Heart left ventricle (tissue), 16 donors: Measurements from ENCODE around the gene TMEM52. TPM values are rescaled to one million over a fixed set of nuclear protein-coding genes. Genes with fewer than 3 reads are reported as not detected.

Experiments
- ATAC-seq, 4 donors: fragments of 200-7000 bp; cut with Tn5 transposase; one replicate each; pipeline ENCODE4 v1.9.1; 2020 to 2022; ENCODE audit warnings: moderate library complexity in 4 of 4, mild to moderate bottlenecking in 3 of 4, moderate number of reproducible peaks in 1 of 4
- DNase-seq, 5 donors: peaks; one replicate each; pipeline ENCODE4 v3.0.0-alpha.2; 2020
- H3K27ac ChIP-seq, 12 donors: fragments of 200-600 bp; sonication (generic) in 4 of 12; one replicate each; pipeline versions ENCODE4 v1.5.0 to v1.8.0; 2016 to 2022; ENCODE audit warnings: mild to moderate bottlenecking in 2 of 12
- H3K27me3 ChIP-seq, 9 donors: fragments of 200-600 bp; sonication (generic) in 2 of 9; one replicate each; pipeline versions ENCODE4 v1.5.1 to v1.8.0; 2016 to 2022; ENCODE audit warnings: mild to moderate bottlenecking in 3 of 9
- H3K36me3 ChIP-seq, 9 donors: fragments of 200-600 bp; sonication (generic) in 2 of 9; one replicate each; pipeline versions ENCODE4 v1.5.0 to v1.8.0; 2018 to 2022; ENCODE audit warnings: mild to moderate bottlenecking in 2 of 9
- H3K4me1 ChIP-seq, 12 donors: fragments of 200-600 bp; sonication (generic) in 4 of 12; one replicate each; pipeline versions ENCODE4 v1.5.0 to v1.8.0; 2016 to 2022; ENCODE audit warnings: mild to moderate bottlenecking in 3 of 12
- H3K4me3 ChIP-seq, 12 donors: fragments of 200-600 bp; sonication (generic) in 4 of 12; one replicate each; pipeline versions ENCODE4 v1.5.0 to v1.8.0; 2017 to 2022; ENCODE audit warnings: mild to moderate bottlenecking in 9 of 12, moderate library complexity in 4 of 12
- H3K9me3 ChIP-seq, 12 donors: fragments of 200-600 bp; sonication (generic) in 4 of 12; one replicate each; pipeline versions ENCODE4 v1.5.0 to v1.8.0; 2016 to 2022; ENCODE audit warnings: mild to moderate bottlenecking in 1 of 12
- CTCF ChIP-seq, 12 donors: fragments of 200-600 bp; sonication (generic) in 4 of 12; IDR thresholded peaks; one replicate each; pipeline versions ENCODE4 v1.5.0 to v1.8.0; 2018 to 2022; ENCODE audit warnings: antibody characterized with exemption in 12 of 12, mild to moderate bottlenecking in 5 of 12
- POLR2A ChIP-seq, 2 donors: fragments of 450-650 bp; IDR thresholded peaks; one replicate each; pipeline ENCODE4 v1.6.1; 2017; ENCODE audit warnings: antibody characterized with exemption in 2 of 2, mild to moderate bottlenecking in 2 of 2, moderate library complexity in 2 of 2
- WGBS, 4 donors: extraction: QIAGEN DNeasy Blood & Tissue Kit in 2 of 4; methylation state at CpG; one replicate each; pipeline versions ENCODE4 v1.1.5 to v1.1.7; 2013 to 2018; 5-methylcytosine and 5-hydroxymethylcytosine counted together
- intact Hi-C, 10 donors: fragments of 100-400 bp; cut with DNase I; formaldehyde crosslinking; loops; one replicate each; pipeline versions ENCODE4 v1.11.1 to v1.14.2; 2022
- polyA plus RNA-seq, 2 donors: library from polyadenylated mRNA; stranded (reverse); fragments of 200-250 nt; gene quantifications; one replicate each; pipeline ENCODE4 v1.2.3, GENCODE V29; 2013
- total RNA-seq, 9 donors: library from RNA; depleted of rRNA in 2 of 9; stranded (reverse); fragments of >200 nt in 2 of 9; fragmentation: NEBNext Ultra II Directional in 3 of 9; extraction: Animal tissue kit (Norgen Biotek cat#: 25700) in 3 of 9; gene quantifications; one replicate each; pipeline versions ENCODE4 v1.1.0 to v1.2.4, GENCODE V29; 2016 to 2023
- donor health status: ischemic (EF 13 %, LVEDD 7.1; RV severe dilation, severe dysfunction).
- donor health status: healthy with polysubstance abuse.
- donor health status: DM: no; HTN: yes; CAD: no.
- donor health status: DM: no; HTN: no; CAD: no.
- donor health status: ischemic (EF 25% LVEDD 6.9; RV normal size, moderate dysfunction).
- donor health status: ischemic (EF 25% LVEDD 5.7; RV mildly dilated, moderate dysfunction).
- donor health status: healthy.
- donor health status: DM: yes; HTN: yes; CAD: no.
- donor health status: ischemic (EF 35%, LVEDD 5.7; RV mildly dilated, moderate dysfunction).
- donor health status: nonischemic (EF 11% LVEDD 7.7; RV severe dilation, severe dysfunction).
- donor health status: DM: yes; HTN: yes; CAD: no.
- donor health status: PGD.
- donor health status: ischemic (EF 29% LVEDD 5.4; RV normal size, mild dysfunction).
- donor health status: nonischemic (EF 23%, LVEDD 6.1; RV moderate dilation, normal function).

Gene TMEM52
- total and polyA plus RNA-seq, 11 donors, result 0.35 to 7.9 (median 1.1) TPM

GRCh38 chr1:1907098-1907736 is 11.9 kb downstream of the TMEM52 start:
- Histone ChIP-seq H3K4me1 (peaks cover 0 to 36% (median 20%) of the 10 kb centered on the region in 12 donors), H3K27ac (no peak overlapping the region), H3K9me3 (no peaks in the 10 kb centered on the region), H3K4me3 (no peak overlapping the region), H3K27me3 (no peaks in the 10 kb centered on the region), H3K36me3 (no peaks in the 10 kb centered on the region)
- ATAC-seq (no peak), DNase-seq (peak in 3 of 5 donors; percentile 23 to 58 (median 33))
- intact Hi-C loops, result loop anchor here in 7 of 10 donors (1.0 to 10.0 kb wide), 8 partner anchors 14 to 212 kb away; partner anchors contain the start of genes NADK (in 5 of the 7) and SLC35E2B (in 1 of the 7)
- no peak for TF ChIP-seq CTCF (IDR thresholded peaks at IDR 0.05)
- no peak for TF ChIP-seq POLR2A (IDR thresholded peaks at IDR 0.05)
- WGBS, 4 donors, result 64 to 90% (median 75%) methylated on average over 5 to 8 of the region's 8 CpGs

DNA sequence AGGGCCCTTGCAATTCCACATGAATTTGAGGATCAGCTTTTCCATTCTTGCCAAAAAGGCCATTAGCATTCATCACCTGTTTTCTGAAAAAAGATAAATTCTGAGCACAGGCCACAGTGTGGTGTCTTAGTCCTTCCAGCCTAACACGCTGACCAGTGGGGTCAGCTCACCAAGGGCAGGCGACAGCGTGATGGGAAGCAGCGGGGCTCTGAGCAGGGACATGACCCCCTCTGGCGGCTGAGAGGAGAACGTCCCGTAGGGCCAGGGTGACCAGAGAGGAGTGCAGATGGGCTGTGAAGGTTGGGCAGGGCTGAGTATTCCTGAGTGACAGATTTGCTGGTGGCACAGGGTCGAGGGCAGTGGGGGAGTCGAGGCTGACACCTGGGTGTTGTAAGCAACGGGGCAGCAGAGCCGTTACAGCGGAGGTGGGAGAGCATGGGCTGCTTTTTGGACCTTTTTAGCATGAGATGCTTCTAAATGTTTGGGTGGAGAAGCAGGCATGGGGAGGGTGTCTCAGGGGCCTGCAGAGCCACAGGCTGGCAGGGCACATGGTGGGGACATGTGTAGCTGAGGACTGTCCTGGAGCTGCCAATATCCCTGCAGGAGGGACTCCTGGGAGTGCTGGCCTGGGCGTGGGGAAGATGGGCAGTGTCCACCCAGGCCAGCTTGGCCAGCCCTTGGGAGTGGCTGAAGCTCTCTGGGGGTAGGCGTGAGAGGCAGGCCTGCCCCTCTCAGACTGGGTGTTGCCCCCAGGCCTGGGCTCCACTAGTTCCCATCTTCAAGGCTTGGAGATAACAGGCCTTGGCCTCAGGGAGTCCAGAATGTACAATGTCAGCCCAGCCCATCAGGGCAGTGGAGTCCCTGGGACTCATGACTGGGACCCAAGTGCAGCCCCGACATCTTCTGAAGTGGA is 12.6 kb downstream of the TMEM52 start:
- TF ChIP-seq POLR2A (IDR thresholded peaks at IDR 0.05) (no peak), CTCF (IDR thresholded peaks at IDR 0.05) (peak; percentile 89 to 96 (median 92))
- peak; percentile 89 to 92 (median 91) for DNase-seq
- H3K9me3 ChIP-seq, result no peaks in the 10 kb centered on the region
- H3K27ac ChIP-seq, result peak overlapping the region in 10 of 12 donors; percentile 24 to 84 (median 58)
- peaks cover 0 to 36% (median 20%) of the 10 kb centered on the region in 12 donors for H3K4me1 ChIP-seq
- WGBS, 4 donors, result 11 to 19% (median 18%) methylated on average over 14 to 15 of the region's 15 CpGs
- H3K36me3 ChIP-seq, result no peaks in the 10 kb centered on the region
- ATAC-seq, result peak; percentile 67 to 88 (median 75)
- no peak overlapping the region for H3K4me3 ChIP-seq
- intact Hi-C loops, result loop anchor here in 7 of 10 donors (1.0 to 10.0 kb wide), 8 partner anchors 13 to 212 kb away; partner anchors contain the start of genes NADK (in 5 of the 7) and SLC35E2B (in 1 of the 7)
- H3K27me3 ChIP-seq, result no peaks in the 10 kb centered on the region

- 91 to 99% (median 97%) methylated on average over 12 of the region's 12 CpGs for WGBS, 4 donors
Measured at GRCh38 chr1:1903224-1903623, 15.9 kb downstream of the TMEM52 start.

More at GRCh38 chr1:1903224-1903623, 15.9 kb downstream of the TMEM52 start:
- Histone ChIP-seq H3K4me1 (peaks cover 0 to 24% (median 11%) of the 10 kb centered on the region in 12 donors), H3K4me3 (no peak overlapping the region), H3K9me3 (no peaks in the 10 kb centered on the region), H3K36me3 (no peaks in the 10 kb centered on the region), H3K27ac (no peak overlapping the region), H3K27me3 (no peaks in the 10 kb centered on the region)
- no peak for TF ChIP-seq POLR2A (IDR thresholded peaks at IDR 0.05)
- TF ChIP-seq CTCF (IDR thresholded peaks at IDR 0.05), result no peak
- intact Hi-C loops, result loop anchor here in 3 of 10 donors (5.0 to 10.0 kb wide), 3 partner anchors 111 to 208 kb away; partner anchors contain the start of gene SLC35E2B (in 1 of the 3)
- ATAC-seq (no peak), DNase-seq (no peak)
